A549 (cell line): ENCODE results near the gene NR4A1. TPM values are rescaled to one million over a fixed set of nuclear protein-coding genes. Genes with fewer than 3 reads are reported as not detected.

Experiments
- ATAC-seq, 2 experiments: fragments of 200-7000 bp in 1 of 2; fragments of >200 bp in 1 of 2; cut with Nextera tagmentation in 1 of 2; cut with Tn5 transposase in 1 of 2; 3 replicates each; pipeline versions ENCODE4 v1.8.0 to v1.9.1; 2018 to 2020; ENCODE audit warnings: mild to moderate bottlenecking in 1 of 2, moderate library complexity in 1 of 2
- CTCF ChIA-PET: fragments of 300-600 bp; sonication (Branson Sonifier 250); formaldehyde crosslinking; extraction: SDS; loops from one replicate; lab custom pipeline; 2021; ENCODE audit warnings: antibody characterized with exemption, inconsistent platforms; lab: Yijun Ruan, JAX
- POLR2A ChIA-PET: fragments of 350-600 bp; formaldehyde crosslinking; extraction: SDS; loops from one replicate; lab custom pipeline; 2021; ENCODE audit warnings: antibody characterized with exemption, inconsistent platforms; lab: Yijun Ruan, JAX
- DNase-seq, 2 experiments: peaks; one replicate each; pipeline versions ENCODE4 v3.0.0 to v3.0.0-alpha.2; 2011 to 2016; ENCODE audit warnings: low read depth in 1 of 2, low spot score in 1 of 2
- FAIRE-seq: peaks from 2 replicates; lab custom pipeline; 2011; peaks lifted over from hg19 to GRCh38; lab: Jason Lieb, UNC
- H3K27ac ChIP-seq, 2 experiments: fragments of >200 bp; sonication (Bioruptor Twin); formaldehyde crosslinking; 3 replicates each; pipeline ENCODE4 v1.5.1; 2016 to 2017
- H3K4me1 ChIP-seq: fragments of >200 bp; sonication (Bioruptor Twin); formaldehyde crosslinking; 3 replicates; pipeline ENCODE4 v1.6.1; 2016
- H3K4me2 ChIP-seq: fragments of >200 bp; sonication (Bioruptor Twin); formaldehyde crosslinking; 3 replicates; pipeline ENCODE4 v1.6.1; 2016
- H3K4me3 ChIP-seq: fragments of >200 bp; sonication (Bioruptor Twin); formaldehyde crosslinking; 3 replicates; pipeline ENCODE4 v1.5.1; 2016
- H3K9me3 ChIP-seq: fragments of >200 bp; sonication (Bioruptor Twin); formaldehyde crosslinking; 3 replicates; pipeline ENCODE4 v1.6.1; 2016
- BHLHE40 ChIP-seq: IDR thresholded peaks from 2 replicates; pipeline ENCODE4 v1.6.1; 2012; ENCODE audit warnings: low read depth, low read length, inconsistent platforms
- CBX8 ChIP-seq: fragments of 200-600 bp; sonication (generic); IDR thresholded peaks from 2 replicates; pipeline ENCODE4 v1.6.1; 2016
- CEBPB ChIP-seq, 2 experiments: fragments of >200 bp in 1 of 2; sonication (Bioruptor Twin) in 1 of 2; formaldehyde crosslinking in 1 of 2; IDR thresholded peaks; 2 replicates each; pipeline ENCODE4 v1.6.1; 2012 to 2016
- FOSB ChIP-seq: fragments of 250-450 bp; sonication (Bioruptor Pico); IDR thresholded peaks from 2 replicates; pipeline ENCODE4 v1.5.0; 2020; ENCODE audit warnings: mild to moderate bottlenecking, moderate library complexity
- HDAC2 ChIP-seq: fragments of 200-600 bp; sonication (generic); IDR thresholded peaks from 2 replicates; pipeline ENCODE4 v1.6.1; 2016
- HOXA7 ChIP-seq: fragments of 250-450 bp; sonication (Bioruptor Pico); IDR thresholded peaks from 2 replicates; pipeline ENCODE4 v1.5.0; 2020; ENCODE audit warnings: mild to moderate bottlenecking, moderate library complexity
- HOXB13 ChIP-seq: fragments of 250-450 bp; sonication (Bioruptor Pico); IDR thresholded peaks from 2 replicates; pipeline ENCODE4 v1.5.0; 2020; ENCODE audit warnings: low read depth, mild to moderate bottlenecking, moderate library complexity
- HOXB5 ChIP-seq: fragments of 250-450 bp; sonication (Bioruptor Pico); IDR thresholded peaks from 2 replicates; pipeline ENCODE4 v1.5.0; 2020; ENCODE audit warnings: mild to moderate bottlenecking, moderate library complexity
- JUN ChIP-seq, 2 experiments: fragments of >200 bp; sonication (Bioruptor Twin); formaldehyde crosslinking; IDR thresholded peaks; 2 replicates in 1 of 2; 3 replicates in 1 of 2; pipeline ENCODE4 v1.6.1; 2016 to 2017
- JUNB ChIP-seq: fragments of >200 bp; sonication (Bioruptor Twin); formaldehyde crosslinking; IDR thresholded peaks from 2 replicates; pipeline ENCODE4 v1.6.1; 2016
- KDM5A ChIP-seq: fragments of 200-600 bp; sonication (generic); IDR thresholded peaks from 2 replicates; pipeline ENCODE4 v1.6.1; 2016; ENCODE audit warnings: antibody characterized with exemption, mild to moderate bottlenecking
- NFE2L2 ChIP-seq: fragments of 150-350 bp; conservative IDR thresholded peaks from 2 replicates; pipeline ENCODE4 v1.6.1; 2014; ENCODE audit warnings: low read length
- POLR2A ChIP-seq: IDR thresholded peaks from 2 replicates; pipeline ENCODE4 v1.6.1; 2012; ENCODE audit warnings: mild to moderate bottlenecking, low read length
- POLR2AphosphoS2 ChIP-seq: conservative IDR thresholded peaks from 2 replicates; pipeline ENCODE4 v1.6.1; 2012; ENCODE audit warnings: low read length, improper control_type of control experiment, inconsistent platforms
- RCOR1 ChIP-seq: fragments of 150-350 bp; IDR thresholded peaks from 2 replicates; pipeline ENCODE4 v1.6.1; 2014; ENCODE audit warnings: antibody characterized with exemption, low read length, low read depth
- RFX5 ChIP-seq: fragments of 450-650 bp; IDR thresholded peaks from 2 replicates; pipeline ENCODE4 v1.7.1; 2014; ENCODE audit warnings: antibody characterized with exemption, mild to moderate bottlenecking, moderate library complexity
- SMC3 ChIP-seq: fragments of >200 bp; sonication (Bioruptor Twin); formaldehyde crosslinking; IDR thresholded peaks from 3 replicates; pipeline ENCODE4 v1.6.1; 2018; ENCODE audit warnings: inconsistent platforms
- SREBF2 ChIP-seq: fragments of 450-650 bp; IDR thresholded peaks from 2 replicates; pipeline ENCODE4 v1.6.1; 2014; ENCODE audit warnings: mild to moderate bottlenecking, moderate library complexity
- TFCP2L1 ChIP-seq: fragments of 250-450 bp; sonication (Bioruptor Pico); IDR thresholded peaks from 2 replicates; pipeline ENCODE4 v1.5.0; 2021; ENCODE audit warnings: mild to moderate bottlenecking
- TP53 ChIP-seq: fragments of 250-450 bp; sonication (Bioruptor Pico); IDR thresholded peaks from 2 replicates; pipeline ENCODE4 v1.5.0; 2021; ENCODE audit warnings: mild to moderate bottlenecking, moderate library complexity
- ZFP36 ChIP-seq: fragments of 450-650 bp; IDR thresholded peaks from 2 replicates; pipeline ENCODE4 v1.6.1; 2014; ENCODE audit warnings: borderline replicate concordance; ENCODE audit not compliant: partially characterized antibody
- ZNF302 ChIP-seq: fragments of 250-450 bp; sonication (Bioruptor Pico); IDR thresholded peaks from 2 replicates; pipeline ENCODE4 v1.9.0; 2021; ENCODE audit warnings: inconsistent platforms, mild to moderate bottlenecking, moderate library complexity
- ZSCAN20 ChIP-seq: fragments of 250-450 bp; sonication (Bioruptor Pico); IDR thresholded peaks from 2 replicates; pipeline ENCODE4 v1.8.0; 2022; ENCODE audit warnings: mild to moderate bottlenecking, moderate library complexity
- WGBS: methylation state at CpG from one replicate; pipeline ENCODE4 v1.1.6; 2017; ENCODE audit errors: missing lambda C conversion rate; 5-methylcytosine and 5-hydroxymethylcytosine counted together
- polyA plus RNA-seq, 4 experiments: library from polyadenylated mRNA; depleted of rRNA in 3 of 4; stranded (reverse); fragments of >200 nt; fragmentation: RNase III in 1 of 4; extraction: RNeasy Plus Mini Kit Qiagen cat#74134 plus additional on column Dnase treatment in 1 of 4; gene quantifications; 2 replicates in 3 of 4; 3 replicates in 1 of 4; pipeline ENCODE4 v1.2.3, GENCODE V29; 2011 to 2017
- TF ChIP-seq, protein P1 (sequence below): fragments of 200-600 bp; sonication (generic); IDR thresholded peaks from 2 replicates; pipeline ENCODE4 v1.6.1; 2016; ENCODE audit warnings: antibody characterized with exemption, mild to moderate bottlenecking, moderate library complexity
- TF ChIP-seq, protein P2 (sequence below): fragments of >200 bp; sonication (Bioruptor Twin); formaldehyde crosslinking; IDR thresholded peaks from 3 replicates; pipeline ENCODE4 v1.5.1; 2016
- TF ChIP-seq, protein P3 (sequence below): fragments of 250-450 bp; sonication (Bioruptor Pico); IDR thresholded peaks from 2 replicates; pipeline ENCODE4 v1.5.0; 2021; ENCODE audit warnings: mild to moderate bottlenecking, moderate library complexity, borderline replicate concordance
- TF ChIP-seq, protein P4 (sequence below): IDR thresholded peaks from 2 replicates; pipeline ENCODE4 v1.6.1; 2012; ENCODE audit warnings: low read depth, borderline replicate concordance

NR4A1 gene
- polyA plus RNA-seq, 2 of the 4 experiments (the other 2 are of a cell fraction) = 39.6 to 89.6 TPM

DNA sequence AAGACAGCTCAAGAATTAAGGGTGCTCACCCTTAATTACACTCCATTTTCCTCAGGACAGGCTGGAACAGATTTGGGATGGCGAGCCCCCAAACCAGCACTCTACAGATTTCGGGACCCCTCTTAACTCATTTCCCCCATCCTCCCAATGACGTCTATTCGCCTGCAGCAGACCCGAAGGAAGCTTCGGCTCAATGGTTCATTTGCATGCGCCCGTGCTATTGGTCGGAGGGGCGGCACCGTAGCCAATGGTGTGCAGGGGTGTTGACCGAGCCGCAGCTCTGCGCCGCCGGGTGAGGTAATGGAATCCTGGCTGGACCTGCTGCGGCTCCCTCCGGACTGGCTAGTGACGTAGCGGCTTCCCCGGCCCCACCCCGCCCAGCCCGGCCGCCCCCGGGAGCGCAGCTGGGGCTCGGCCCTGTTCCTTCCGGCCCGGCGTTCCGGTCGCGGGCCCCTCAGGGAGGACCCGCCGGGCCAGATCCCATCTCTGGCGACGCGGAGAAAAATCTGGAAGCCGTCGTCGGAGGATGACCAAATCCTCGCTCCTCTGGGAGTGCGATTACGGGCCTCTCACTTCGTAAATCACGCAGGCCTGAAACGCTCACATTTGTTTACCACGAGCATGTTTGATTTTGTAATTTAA is 18.3 kb upstream of the NR4A1 start (continued):
- TF ChIP-seq, protein P1, sequence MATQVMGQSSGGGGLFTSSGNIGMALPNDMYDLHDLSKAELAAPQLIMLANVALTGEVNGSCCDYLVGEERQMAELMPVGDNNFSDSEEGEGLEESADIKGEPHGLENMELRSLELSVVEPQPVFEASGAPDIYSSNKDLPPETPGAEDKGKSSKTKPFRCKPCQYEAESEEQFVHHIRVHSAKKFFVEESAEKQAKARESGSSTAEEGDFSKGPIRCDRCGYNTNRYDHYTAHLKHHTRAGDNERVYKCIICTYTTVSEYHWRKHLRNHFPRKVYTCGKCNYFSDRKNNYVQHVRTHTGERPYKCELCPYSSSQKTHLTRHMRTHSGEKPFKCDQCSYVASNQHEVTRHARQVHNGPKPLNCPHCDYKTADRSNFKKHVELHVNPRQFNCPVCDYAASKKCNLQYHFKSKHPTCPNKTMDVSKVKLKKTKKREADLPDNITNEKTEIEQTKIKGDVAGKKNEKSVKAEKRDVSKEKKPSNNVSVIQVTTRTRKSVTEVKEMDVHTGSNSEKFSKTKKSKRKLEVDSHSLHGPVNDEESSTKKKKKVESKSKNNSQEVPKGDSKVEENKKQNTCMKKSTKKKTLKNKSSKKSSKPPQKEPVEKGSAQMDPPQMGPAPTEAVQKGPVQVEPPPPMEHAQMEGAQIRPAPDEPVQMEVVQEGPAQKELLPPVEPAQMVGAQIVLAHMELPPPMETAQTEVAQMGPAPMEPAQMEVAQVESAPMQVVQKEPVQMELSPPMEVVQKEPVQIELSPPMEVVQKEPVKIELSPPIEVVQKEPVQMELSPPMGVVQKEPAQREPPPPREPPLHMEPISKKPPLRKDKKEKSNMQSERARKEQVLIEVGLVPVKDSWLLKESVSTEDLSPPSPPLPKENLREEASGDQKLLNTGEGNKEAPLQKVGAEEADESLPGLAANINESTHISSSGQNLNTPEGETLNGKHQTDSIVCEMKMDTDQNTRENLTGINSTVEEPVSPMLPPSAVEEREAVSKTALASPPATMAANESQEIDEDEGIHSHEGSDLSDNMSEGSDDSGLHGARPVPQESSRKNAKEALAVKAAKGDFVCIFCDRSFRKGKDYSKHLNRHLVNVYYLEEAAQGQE = no peak
- TF ChIP-seq ZSCAN20 (CRISPR knock-in tag) = peak; percentile 93; the same call in 1 of the 2 replicates
- TF ChIP-seq BHLHE40 = no peak
- TF ChIP-seq JUNB = no peak
- TF ChIP-seq ZFP36 = no peak
- no peak for TF ChIP-seq HDAC2
- no peak for TF ChIP-seq KDM5A
- TF ChIP-seq HOXB13 (CRISPR knock-in tag) = peak; percentile 86; the same call in 1 of the 2 replicates
- TF ChIP-seq, protein P2, sequence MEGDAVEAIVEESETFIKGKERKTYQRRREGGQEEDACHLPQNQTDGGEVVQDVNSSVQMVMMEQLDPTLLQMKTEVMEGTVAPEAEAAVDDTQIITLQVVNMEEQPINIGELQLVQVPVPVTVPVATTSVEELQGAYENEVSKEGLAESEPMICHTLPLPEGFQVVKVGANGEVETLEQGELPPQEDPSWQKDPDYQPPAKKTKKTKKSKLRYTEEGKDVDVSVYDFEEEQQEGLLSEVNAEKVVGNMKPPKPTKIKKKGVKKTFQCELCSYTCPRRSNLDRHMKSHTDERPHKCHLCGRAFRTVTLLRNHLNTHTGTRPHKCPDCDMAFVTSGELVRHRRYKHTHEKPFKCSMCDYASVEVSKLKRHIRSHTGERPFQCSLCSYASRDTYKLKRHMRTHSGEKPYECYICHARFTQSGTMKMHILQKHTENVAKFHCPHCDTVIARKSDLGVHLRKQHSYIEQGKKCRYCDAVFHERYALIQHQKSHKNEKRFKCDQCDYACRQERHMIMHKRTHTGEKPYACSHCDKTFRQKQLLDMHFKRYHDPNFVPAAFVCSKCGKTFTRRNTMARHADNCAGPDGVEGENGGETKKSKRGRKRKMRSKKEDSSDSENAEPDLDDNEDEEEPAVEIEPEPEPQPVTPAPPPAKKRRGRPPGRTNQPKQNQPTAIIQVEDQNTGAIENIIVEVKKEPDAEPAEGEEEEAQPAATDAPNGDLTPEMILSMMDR = no peak
- TF ChIP-seq SREBF2 = no peak
- 0 out of 2 replicates have a peak, but pooled peaks have one; percentile 11 for TF ChIP-seq POLR2A
- TF ChIP-seq CBX8 = no peak
- no peak for TF ChIP-seq SMC3
- TF ChIP-seq, protein P3, sequence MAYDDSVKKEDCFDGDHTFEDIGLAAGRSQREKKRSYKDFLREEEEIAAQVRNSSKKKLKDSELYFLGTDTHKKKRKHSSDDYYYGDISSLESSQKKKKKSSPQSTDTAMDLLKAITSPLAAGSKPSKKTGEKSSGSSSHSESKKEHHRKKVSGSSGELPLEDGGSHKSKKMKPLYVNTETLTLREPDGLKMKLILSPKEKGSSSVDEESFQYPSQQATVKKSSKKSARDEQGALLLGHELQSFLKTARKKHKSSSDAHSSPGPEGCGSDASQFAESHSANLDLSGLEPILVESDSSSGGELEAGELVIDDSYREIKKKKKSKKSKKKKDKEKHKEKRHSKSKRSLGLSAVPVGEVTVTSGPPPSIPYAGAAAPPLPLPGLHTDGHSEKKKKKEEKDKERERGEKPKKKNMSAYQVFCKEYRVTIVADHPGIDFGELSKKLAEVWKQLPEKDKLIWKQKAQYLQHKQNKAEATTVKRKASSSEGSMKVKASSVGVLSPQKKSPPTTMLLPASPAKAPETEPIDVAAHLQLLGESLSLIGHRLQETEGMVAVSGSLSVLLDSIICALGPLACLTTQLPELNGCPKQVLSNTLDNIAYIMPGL (CRISPR knock-in tag) = no peak
- no peak for TF ChIP-seq NFE2L2
- TF ChIP-seq HOXA7 (CRISPR knock-in tag) = no peak; the same call in 1 of the 2 replicates
- TF ChIP-seq POLR2AphosphoS2 = no peak

DNA sequence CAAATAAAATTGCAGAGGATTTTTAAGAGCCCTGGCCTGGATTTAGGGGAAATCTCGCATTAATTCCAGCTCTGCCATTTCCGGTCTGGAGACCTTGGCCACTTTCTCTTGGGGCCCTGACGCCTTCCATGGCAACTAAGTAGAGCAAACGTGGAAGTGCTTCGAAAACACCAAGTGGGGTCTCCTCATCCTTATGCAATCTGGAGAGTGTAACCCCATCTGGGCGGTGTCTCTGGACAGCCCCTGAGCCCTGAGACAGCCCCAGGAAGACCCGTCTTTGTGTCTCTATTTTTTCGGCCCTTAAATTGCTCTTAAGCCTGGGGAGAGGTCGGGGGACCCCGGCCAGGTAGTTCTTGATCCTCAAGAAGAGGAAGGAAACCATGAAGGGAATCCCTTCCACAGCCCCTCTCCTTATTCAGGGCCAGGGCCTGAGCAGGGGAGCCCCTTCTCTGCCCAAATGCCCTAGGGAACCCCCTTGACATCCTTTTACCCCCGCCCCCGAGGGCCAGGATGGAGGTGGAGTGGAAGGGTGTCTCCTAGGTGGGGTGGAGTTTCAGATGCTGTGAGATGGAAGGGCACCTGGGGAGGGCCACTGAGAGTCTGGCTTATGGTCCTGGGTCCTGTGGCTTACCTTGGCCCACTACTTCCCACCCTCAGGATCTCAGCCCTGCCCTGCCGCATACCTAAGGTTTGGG is 17.6 kb upstream of the NR4A1 start:
- ATAC-seq = no peak
- ChIA-PET POLR2A (interaction anchor here (0.9 to 2.5 kb wide), 6 partner anchors 10 to 36 kb away, joined by 3 to 37 read pairs (median 6); partner anchors contain the start of genes ATG101 and NR4A1), CTCF (interaction anchor here (1.2 to 41.8 kb wide), 9 partner anchors 4 to 110 kb away, joined by 4 to 1730 read pairs (median 7); partner anchors contain the start of genes ATG101, NR4A1, SMIM41 and TAMALIN)
- 83% methylated on average over 13 of the region's 13 CpGs for WGBS
- no peak for FAIRE-seq
- Histone ChIP-seq H3K27ac (peak overlapping the region; percentile 65 to 77), H3K9me3 (no peaks in the 10 kb centered on the region), H3K4me3 (peak overlapping the region; percentile 32), H3K4me1 (peaks cover 28% of the 10 kb centered on the region), H3K4me2 (peak overlapping the region; percentile 76)
- TF ChIP-seq, protein P4, sequence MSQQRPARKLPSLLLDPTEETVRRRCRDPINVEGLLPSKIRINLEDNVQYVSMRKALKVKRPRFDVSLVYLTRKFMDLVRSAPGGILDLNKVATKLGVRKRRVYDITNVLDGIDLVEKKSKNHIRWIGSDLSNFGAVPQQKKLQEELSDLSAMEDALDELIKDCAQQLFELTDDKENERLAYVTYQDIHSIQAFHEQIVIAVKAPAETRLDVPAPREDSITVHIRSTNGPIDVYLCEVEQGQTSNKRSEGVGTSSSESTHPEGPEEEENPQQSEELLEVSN = peak; percentile 26; the same call in 1 of the 2 replicates
- TF ChIP-seq TP53 (CRISPR knock-in tag) (peak; percentile 53; the same call in 1 of the 2 replicates), CEBPB (IDR thresholded peaks at IDR 0.05) (no peak), HOXB5 (CRISPR knock-in tag) (0 out of 2 replicates have a peak, but pooled peaks have one; percentile 20), RFX5 (no peak), HOXA7 (CRISPR knock-in tag) (0 out of 2 replicates have a peak, but pooled peaks have one; percentile 50), RCOR1 (no peak), FOSB (CRISPR knock-in tag) (0 out of 2 replicates have a peak, but pooled peaks have one; percentile 44), ZNF302 (CRISPR knock-in tag) (no peak), TFCP2L1 (no peak), JUN (IDR thresholded peaks at IDR 0.05) (no peak)
- TF ChIP-seq, protein P3 (CRISPR knock-in tag) = 0 out of 2 replicates have a peak, but pooled peaks have one; percentile 18
- DNase-seq = no peak
